HepG2 (cell line): Measurements from ENCODE around the gene ACADVL. TPM values are rescaled to one million over a fixed set of nuclear protein-coding genes. Genes with fewer than 3 reads are reported as not detected.
A peak's percentile ranks its signal among the peaks of the same experiment; 100 is the strongest.

ENCODE experiments used
- ATAC-seq: fragments of 200-7000 bp; cut with Tn5 transposase; 3 replicates; pipeline ENCODE4 v1.9.1; 2020; ENCODE audit warnings: mild to moderate bottlenecking, moderate library complexity
- BruUV-seq: library from RNA; stranded (reverse); fragments of 400-500 nt; replicated peaks from 2 replicates; lab custom pipeline; 2021; lab: Mats Ljungman, UMichigan
- CTCF ChIA-PET: fragments of 300-600 bp; formaldehyde crosslinking; extraction: SDS; loops from one replicate; lab custom pipeline; 2021; ENCODE audit warnings: low total read pairs, inconsistent platforms, low intra/inter-chr PET ratio; lab: Yijun Ruan, JAX
- POLR2A ChIA-PET: fragments of 350-600 bp; sonication (Branson Sonifier 250); formaldehyde crosslinking; loops from one replicate; lab custom pipeline; 2020; ENCODE audit warnings: antibody characterized with exemption, inconsistent platforms; lab: Yijun Ruan, JAX
- DNase-seq: peaks from one replicate; pipeline ENCODE4 v3.0.0-alpha.2; 2015; ENCODE audit warnings: low spot score
- FAIRE-seq: peaks from 3 replicates; lab custom pipeline; 2011; peaks lifted over from hg19 to GRCh38; lab: Jason Lieb, UNC
- H2AFZ ChIP-seq: one replicate; pipeline ENCODE4 v1.6.1; 2011; ENCODE audit warnings: low read length, inconsistent platforms
- H3K27ac ChIP-seq: fragments of 300-600 bp; 3 replicates; pipeline ENCODE4 v1.8.0; 2011; ENCODE audit warnings: mixed run types, mild to moderate bottlenecking, mixed read lengths, low read length, inconsistent platforms; ENCODE audit not compliant: insufficient read depth; ENCODE audit errors: extremely low read length
- H3K27me3 ChIP-seq, 2 experiments: fragments of 200-600 bp in 1 of 2; 2 replicates in 1 of 2; 3 replicates in 1 of 2; pipeline versions ENCODE4 v1.6.0 to v1.8.0; 2011; ENCODE audit warnings: low read length in 2 of 2, mild to moderate bottlenecking in 2 of 2, moderate library complexity in 2 of 2, inconsistent platforms in 1 of 2; ENCODE audit not compliant: insufficient read depth in 2 of 2, control insufficient read depth in 1 of 2
- H3K36me3 ChIP-seq, 2 experiments: fragments of 200-600 bp in 1 of 2; replicated peaks in 1 of 2; 2 replicates in 1 of 2; 3 replicates in 1 of 2; pipeline versions ENCODE4 v1.5.1 to v1.8.0; 2011; ENCODE audit warnings: low read length in 2 of 2, inconsistent platforms in 1 of 2; ENCODE audit not compliant: insufficient read depth in 2 of 2, control insufficient read depth in 1 of 2
- H3K4me1 ChIP-seq: 2 replicates; pipeline ENCODE4 v1.5.1; 2012; ENCODE audit warnings: low read length, inconsistent platforms; ENCODE audit not compliant: insufficient read depth
- H3K4me2 ChIP-seq: 2 replicates; pipeline ENCODE4 v1.6.0; 2011; ENCODE audit warnings: low read depth, low read length, inconsistent platforms
- H3K4me3 ChIP-seq, 3 experiments: fragments of 200-600 bp in 1 of 3; sonication (generic), shearing (Covaris generic) in 1 of 3; replicated peaks in 1 of 3; 2 replicates each; pipeline ENCODE4 v1.5.1; 2011 to 2016; ENCODE audit warnings: low read length in 3 of 3, inconsistent platforms in 2 of 3, low read depth in 2 of 3, mild to moderate bottlenecking in 2 of 3, control low read depth in 1 of 3, mixed read lengths in 1 of 3; ENCODE audit not compliant: insufficient read depth in 1 of 3
- H3K79me2 ChIP-seq: one replicate; pipeline ENCODE4 v1.6.1; 2011; ENCODE audit warnings: low read length, inconsistent platforms; ENCODE audit not compliant: insufficient read depth
- H3K9ac ChIP-seq: 2 replicates; pipeline ENCODE4 v1.6.0; 2011; ENCODE audit warnings: mild to moderate bottlenecking, low read depth, low read length, inconsistent platforms; ENCODE audit not compliant: insufficient read depth
- H3K9me3 ChIP-seq: 2 replicates; pipeline ENCODE4 v1.5.1; 2012; ENCODE audit warnings: mild to moderate bottlenecking, low read length
- H4K20me1 ChIP-seq: 2 replicates; pipeline ENCODE4 v1.6.0; 2011; ENCODE audit warnings: inconsistent platforms, mild to moderate bottlenecking, low read length, moderate library complexity; ENCODE audit not compliant: insufficient read depth
- CHD4 ChIP-seq: fragments of 200-600 bp; sonication (generic); IDR thresholded peaks from 2 replicates; pipeline ENCODE4 v1.7.0; 2017; ENCODE audit warnings: mild to moderate bottlenecking, low read length, borderline replicate concordance
- FOXJ3 ChIP-seq: sonication (generic); formaldehyde crosslinking; IDR thresholded peaks from 2 replicates; pipeline ENCODE4 v1.4.0; 2020; ENCODE audit warnings: missing genetic modification reagents, mild to moderate bottlenecking, borderline replicate concordance
- ISX ChIP-seq: sonication (generic); formaldehyde crosslinking; conservative IDR thresholded peaks from 2 replicates; pipeline ENCODE4 v1.5.0; 2020; ENCODE audit warnings: missing genetic modification reagents
- KIAA2018 ChIP-seq: sonication (generic); formaldehyde crosslinking; IDR thresholded peaks from 2 replicates; pipeline ENCODE4 v1.5.0; 2020; ENCODE audit warnings: mild to moderate bottlenecking, missing genetic modification reagents, borderline replicate concordance
- MXD4 ChIP-seq: IDR thresholded peaks from 2 replicates; pipeline ENCODE4 v1.6.1; 2016; ENCODE audit warnings: mild to moderate bottlenecking, missing biosample characterization, missing genetic modification reagents
- MZF1 ChIP-seq: sonication (generic); formaldehyde crosslinking; IDR thresholded peaks from 2 replicates; pipeline ENCODE4 v1.8.1; 2023; ENCODE audit warnings: mild to moderate bottlenecking, missing genetic modification reagents, borderline replicate concordance
- SIX1 ChIP-seq: sonication (generic); formaldehyde crosslinking; IDR thresholded peaks from 2 replicates; pipeline ENCODE4 v1.4.0; 2020; ENCODE audit warnings: missing genetic modification reagents, borderline replicate concordance
- WGBS: methylation state at CpG from one replicate; pipeline ENCODE4 v1.1.6; 2017; ENCODE audit warnings: low lambda C conversion rate; 5-methylcytosine and 5-hydroxymethylcytosine counted together
- in situ Hi-C: cut with HindIII; loops from 2 replicates; pipeline ENCODE4 v1.10.0; 2017; ENCODE audit warnings: low pct_unique_long_range_greater_than_20kb; ENCODE audit not compliant: extremely low pct_ligation_motif_present
- intact Hi-C: fragments of 100-400 bp; cut with micrococcal nuclease; formaldehyde crosslinking; loops from one replicate; pipeline ENCODE4 v1.10.0; 2022; ENCODE audit not compliant: unreplicated experiment
- polyA plus RNA-seq, 8 experiments: library from polyadenylated mRNA; depleted of rRNA in 3 of 8; stranded (reverse) in 7 of 8; unstranded in 1 of 8; fragments of >200 nt; fragmentation: Illumina TruSeq in 4 of 8; extraction: Trizol in 4 of 8; gene quantifications; 2 replicates each; pipeline versions ENCODE4 v1.2.1 to v1.2.3, GENCODE V29; 2011 to 2016; ENCODE audit warnings: low read depth in 4 of 8, missing spikeins in 1 of 8, mixed read lengths in 1 of 8; ENCODE audit not compliant: insufficient read depth in 1 of 8
- total RNA-seq, 5 experiments: library from RNA; depleted of rRNA; stranded (reverse); fragments of >200 nt; fragmentation: Illumina TruSeq; extraction: Trizol; gene quantifications; 2 replicates each; pipeline ENCODE4 v1.2.3, GENCODE V29; 2016; ENCODE audit warnings: low read depth in 1 of 5
- TF ChIP-seq, protein P1 (sequence below): sonication (generic); formaldehyde crosslinking; IDR thresholded peaks from 2 replicates; pipeline ENCODE4 v1.5.0; 2020; ENCODE audit warnings: mild to moderate bottlenecking, missing genetic modification reagents

ACADVL gene
- total and polyA plus RNA-seq, 2 of the 13 experiments (the other 11 are each of a cell fraction or from before 2014, with no cell fraction given): 219 to 412 TPM

- FAIRE-seq (peak; percentile 85), DNase-seq (no peak), ATAC-seq (no peak)
- no TSS peak for BruUV-seq
- H3K36me3 ChIP-seq: peaks cover 17 to 42% of the 10 kb centered on the region in 2 experiments
- in situ Hi-C loops: loop anchor here (5.0 kb wide), 1 partner anchor 43 kb away; the partner anchor contains the start of genes ACADVL and DLG4
- no peak overlapping the region for H2AFZ ChIP-seq
- H3K79me2 ChIP-seq: peaks cover 49% of the 10 kb centered on the region
- POLR2A ChIA-PET: interaction anchor here (0.9 kb wide), 1 partner anchor 122 kb away, joined by 5 read pairs; no protein-coding TSS in a partner anchor
- peaks cover 53% of the 10 kb centered on the region for H3K4me1 ChIP-seq
- H3K27me3 ChIP-seq: no peaks in the 10 kb centered on the region; a peak in 1 of 5 replicates
- WGBS: 94% methylated on average over 7 of the region's 7 CpGs
- peak overlapping the region in 1 of 3 experiments; percentile 93; a peak in 2 of 6 replicates for H3K4me3 ChIP-seq
- peaks cover 39% of the 10 kb centered on the region for H4K20me1 ChIP-seq
- peak overlapping the region; percentile 92 for H3K4me2 ChIP-seq
- CTCF ChIA-PET: no interaction called here
- H3K27ac ChIP-seq: peak overlapping the region; percentile 60
- peak overlapping the region; percentile 96 for H3K9ac ChIP-seq
- intact Hi-C loops: loop anchor here (5.0 to 10.0 kb wide), 3 partner anchors 37 to 60 kb away; partner anchors contain the start of genes DVL2 and PHF23
- no peaks in the 10 kb centered on the region for H3K9me3 ChIP-seq
- no peak for TF ChIP-seq FOXJ3 (CRISPR knock-in tag)
- TF ChIP-seq ISX: no peak
- TF ChIP-seq, protein P1, sequence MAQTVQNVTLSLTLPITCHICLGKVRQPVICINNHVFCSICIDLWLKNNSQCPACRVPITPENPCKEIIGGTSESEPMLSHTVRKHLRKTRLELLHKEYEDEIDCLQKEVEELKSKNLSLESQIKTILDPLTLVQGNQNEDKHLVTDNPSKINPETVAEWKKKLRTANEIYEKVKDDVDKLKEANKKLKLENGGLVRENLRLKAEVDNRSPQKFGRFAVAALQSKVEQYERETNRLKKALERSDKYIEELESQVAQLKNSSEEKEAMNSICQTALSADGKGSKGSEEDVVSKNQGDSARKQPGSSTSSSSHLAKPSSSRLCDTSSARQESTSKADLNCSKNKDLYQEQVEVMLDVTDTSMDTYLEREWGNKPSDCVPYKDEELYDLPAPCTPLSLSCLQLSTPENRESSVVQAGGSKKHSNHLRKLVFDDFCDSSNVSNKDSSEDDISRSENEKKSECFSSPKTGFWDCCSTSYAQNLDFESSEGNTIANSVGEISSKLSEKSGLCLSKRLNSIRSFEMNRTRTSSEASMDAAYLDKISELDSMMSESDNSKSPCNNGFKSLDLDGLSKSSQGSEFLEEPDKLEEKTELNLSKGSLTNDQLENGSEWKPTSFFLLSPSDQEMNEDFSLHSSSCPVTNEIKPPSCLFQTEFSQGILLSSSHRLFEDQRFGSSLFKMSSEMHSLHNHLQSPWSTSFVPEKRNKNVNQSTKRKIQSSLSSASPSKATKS (CRISPR knock-in tag): no peak
- TF ChIP-seq MZF1: peak; percentile 68; the same call in 1 of the 2 replicates
- TF ChIP-seq MXD4: no peak
- no peak for TF ChIP-seq SIX1
- peak; percentile 66; the same call in 1 of the 2 replicates for TF ChIP-seq CHD4
- TF ChIP-seq KIAA2018 (CRISPR knock-in tag): no peak
These were observed 45.0 kb upstream of the ACADVL start for GRCh38 chr17:7174603-7175326.
